Astrocyte of the cerebellum (primary cell): ENCODE results near the gene CCDC188.

Source experiments
- DNase-seq: peaks from one replicate; pipeline ENCODE4 v3.0.0-alpha.2; 2011; ENCODE audit warnings: low read depth
- H3K4me3 ChIP-seq: 2 replicates; pipeline ENCODE4 v1.5.1; 2011; ENCODE audit warnings: mild to moderate bottlenecking, low read depth, low read length, moderate library complexity
- CTCF ChIP-seq: IDR thresholded peaks from 2 replicates; pipeline ENCODE4 v1.5.1; 2012; ENCODE audit warnings: low read length, low read depth, moderate library complexity, mild to moderate bottlenecking; ENCODE audit errors: missing control alignments
- in situ Hi-C: cut with HindIII; loops from 2 replicates; pipeline ENCODE4 v1.10.0; 2017; ENCODE audit warnings: low sequenced_read_pairs

Gene CCDC188

GRCh38 chr22:20177217-20177911 is 26.5 kb upstream of the CCDC188 start:
- H3K4me3 ChIP-seq, result no peak overlapping the region
- in situ Hi-C loops, result no loop called here
- TF ChIP-seq CTCF, result no peak
- no peak for DNase-seq

GRCh38 chr22:20176421-20177085 is 25.7 kb upstream of the CCDC188 start:
- DNase-seq, result no peak
- H3K4me3 ChIP-seq, result no peak overlapping the region
- in situ Hi-C loops, result no loop called here
- TF ChIP-seq CTCF, result no peak

DNA sequence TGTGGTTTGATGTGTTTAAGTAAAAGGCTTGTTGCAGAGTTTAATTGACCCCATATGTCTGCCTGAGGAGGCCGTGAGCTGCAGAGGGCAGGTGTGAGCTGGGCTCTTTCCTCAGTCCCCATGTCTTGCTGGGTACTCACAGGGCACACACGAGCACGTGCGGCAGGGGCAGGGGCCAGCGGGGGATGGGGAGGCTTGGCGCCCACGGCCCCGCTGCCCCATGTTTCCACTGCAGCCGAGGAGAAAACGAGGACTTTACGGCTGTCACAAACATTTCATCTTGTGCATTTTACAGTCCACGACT is 24.7 kb upstream of the CCDC188 start:
- no peak for DNase-seq
- peak; percentile 6 for TF ChIP-seq CTCF
- H3K4me3 ChIP-seq, result no peak overlapping the region
- in situ Hi-C loops, result no loop called here

GRCh38 chr22:20174785-20175596 is 24.1 kb upstream of the CCDC188 start:
- TF ChIP-seq CTCF, result peak; percentile 44
- in situ Hi-C loops, result loop anchor here (5.0 kb wide), 1 partner anchor 82 kb away; no protein-coding TSS in a partner anchor
- no peak for DNase-seq
- H3K4me3 ChIP-seq, result no peak overlapping the region

DNA sequence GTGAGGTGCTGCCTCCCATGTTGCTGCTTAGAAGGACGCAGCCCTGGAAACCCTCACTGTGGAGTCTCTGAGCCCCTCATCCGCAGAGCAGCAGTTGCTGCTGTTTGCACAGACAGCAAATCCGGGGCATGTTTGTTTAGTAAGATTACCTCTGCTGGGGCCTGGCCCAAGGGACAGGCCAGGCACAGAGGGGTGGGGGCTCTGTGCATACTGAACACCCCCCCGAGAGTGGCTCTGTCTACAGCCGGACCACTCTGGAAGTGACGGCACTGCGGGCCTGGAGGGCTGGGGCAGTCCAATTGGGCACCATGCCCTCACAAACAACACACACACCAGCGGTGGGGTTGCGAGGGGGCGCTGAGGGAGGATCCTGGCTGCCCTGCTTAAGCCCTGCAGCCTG is 22.9 kb upstream of the CCDC188 start:
- in situ Hi-C loops, result loop anchor here (5.0 kb wide), 1 partner anchor 84 kb away; no protein-coding TSS in a partner anchor
- DNase-seq, result no peak
- H3K4me3 ChIP-seq, result no peak overlapping the region
- no peak for TF ChIP-seq CTCF

- no peak for DNase-seq
- in situ Hi-C loops, result loop anchor here (5.0 kb wide), 1 partner anchor 84 kb away; no protein-coding TSS in a partner anchor
These were observed 22.4 kb upstream of the CCDC188 start for GRCh38 chr22:20173246-20173645.

More at GRCh38 chr22:20173246-20173645, 22.4 kb upstream of the CCDC188 start:
- H3K4me3 ChIP-seq, result no peak overlapping the region
- no peak for TF ChIP-seq CTCF
